Mesothelial cell of epicardium (in vitro differentiated cells): ENCODE data around the gene AGBL3. TPM values are rescaled to one million over a fixed set of nuclear protein-coding genes. Genes with fewer than 3 reads are reported as not detected.
"Not testable (repeated sequence)": the region's sequence is repeated elsewhere in the genome, so short reads cannot be mapped to it uniquely, and the experiment has no call there.

Experiments used
- DNase-seq, 2 experiments: peaks; one replicate each; pipeline ENCODE4 v3.0.0; 2021; ENCODE audit warnings: low spot score in 2 of 2; ENCODE audit not compliant: unreplicated experiment in 2 of 2
- H3K27ac Mint-ChIP-seq: 2 replicates; pipeline ENCODE4 v1.8.0; 2021; ENCODE audit warnings: mixed read lengths
- H3K27me3 Mint-ChIP-seq: 2 replicates; pipeline ENCODE4 v1.8.0; 2021; ENCODE audit warnings: low read depth, mixed read lengths
- H3K36me3 Mint-ChIP-seq: 2 replicates; pipeline ENCODE4 v1.8.0; 2021; ENCODE audit warnings: mixed read lengths
- H3K4me1 Mint-ChIP-seq: 2 replicates; pipeline ENCODE4 v1.8.0; 2021; ENCODE audit warnings: mixed read lengths
- H3K4me3 Mint-ChIP-seq: 2 replicates; pipeline ENCODE4 v1.8.0; 2021; ENCODE audit warnings: mild to moderate bottlenecking, moderate library complexity, mixed read lengths
- H3K9me3 Mint-ChIP-seq: 2 replicates; pipeline ENCODE4 v1.8.0; 2021; ENCODE audit warnings: mixed read lengths
- CTCF ChIP-seq: fragments of 200-600 bp; sonication (generic); IDR thresholded peaks from one replicate; pipeline ENCODE4 v1.5.0; 2021; ENCODE audit warnings: antibody characterized with exemption; ENCODE audit not compliant: unreplicated experiment
- total RNA-seq: library from RNA; stranded (reverse); gene quantifications from 3 replicates; pipeline ENCODE4 v1.2.1, GENCODE V29; 2021

AGBL3 gene
- total RNA-seq, 1 donor from 2014 or later, result 2.3 TPM

GRCh38 chr7:135109562-135109961, 123.3 kb downstream of the AGBL3 start:
- no peak for TF ChIP-seq CTCF
- no peak overlapping the region for H3K4me3 Mint-ChIP-seq
- peaks cover 2% of the 10 kb centered on the region for H3K27me3 Mint-ChIP-seq
- H3K36me3 Mint-ChIP-seq, result no peaks in the 10 kb centered on the region
- peaks cover 28% of the 10 kb centered on the region for H3K9me3 Mint-ChIP-seq
- no peak overlapping the region for H3K27ac Mint-ChIP-seq
- no peak for DNase-seq
- H3K4me1 Mint-ChIP-seq, result no peaks in the 10 kb centered on the region

- H3K4me1 Mint-ChIP-seq, result no peaks in the 10 kb centered on the region
- peaks cover 2% of the 10 kb centered on the region for H3K27me3 Mint-ChIP-seq
- H3K36me3 Mint-ChIP-seq, result no peaks in the 10 kb centered on the region
- peaks cover 25% of the 10 kb centered on the region for H3K9me3 Mint-ChIP-seq
- no peak for TF ChIP-seq CTCF
- H3K27ac Mint-ChIP-seq, result no peak overlapping the region
- DNase-seq, result no peak
- no peak overlapping the region for H3K4me3 Mint-ChIP-seq
Measured at GRCh38 chr7:135109976-135110375, 123.7 kb downstream of the AGBL3 start.

GRCh38 chr7:135111379-135111778, 125.1 kb downstream of the AGBL3 start:
- no peak for TF ChIP-seq CTCF
- no peak for DNase-seq
- H3K4me3 Mint-ChIP-seq, result no peak overlapping the region
- H3K4me1 Mint-ChIP-seq, result no peaks in the 10 kb centered on the region
- no peaks in the 10 kb centered on the region for H3K36me3 Mint-ChIP-seq
- peaks cover 2% of the 10 kb centered on the region for H3K27me3 Mint-ChIP-seq
- peaks cover 18% of the 10 kb centered on the region for H3K9me3 Mint-ChIP-seq
- no peak overlapping the region for H3K27ac Mint-ChIP-seq

- TF ChIP-seq CTCF, result no peak
- no peak for DNase-seq
- H3K27me3 Mint-ChIP-seq, result no peaks in the 10 kb centered on the region
- H3K27ac Mint-ChIP-seq, result no peak overlapping the region
- peaks cover 9% of the 10 kb centered on the region for H3K4me1 Mint-ChIP-seq
- H3K9me3 Mint-ChIP-seq, result peaks cover 8% of the 10 kb centered on the region
- peaks cover 5% of the 10 kb centered on the region for H3K36me3 Mint-ChIP-seq
- H3K4me3 Mint-ChIP-seq, result no peak overlapping the region
Measured at GRCh38 chr7:135114622-135115021, 128.3 kb downstream of the AGBL3 start.

GRCh38 chr7:135117096-135117495, 130.8 kb downstream of the AGBL3 start:
- no peak overlapping the region for H3K4me3 Mint-ChIP-seq
- peaks cover 11% of the 10 kb centered on the region for H3K36me3 Mint-ChIP-seq
- H3K27ac Mint-ChIP-seq, result no peak overlapping the region
- H3K9me3 Mint-ChIP-seq, result peaks cover 18% of the 10 kb centered on the region
- no peak for DNase-seq
- peaks cover 9% of the 10 kb centered on the region for H3K4me1 Mint-ChIP-seq
- H3K27me3 Mint-ChIP-seq, result no peaks in the 10 kb centered on the region
- TF ChIP-seq CTCF, result no peak

GRCh38 chr7:135121868-135122267, 135.6 kb downstream of the AGBL3 start:
- peaks cover 8% of the 10 kb centered on the region for H3K4me1 Mint-ChIP-seq
- no peak overlapping the region for H3K27ac Mint-ChIP-seq
- peaks cover 38% of the 10 kb centered on the region for H3K9me3 Mint-ChIP-seq
- no peak overlapping the region for H3K4me3 Mint-ChIP-seq
- no peak for DNase-seq
- peaks cover 22% of the 10 kb centered on the region for H3K27me3 Mint-ChIP-seq
- peaks cover 11% of the 10 kb centered on the region for H3K36me3 Mint-ChIP-seq
- no peak for TF ChIP-seq CTCF

- not testable (repeated sequence) for DNase-seq, H3K36me3 Mint-ChIP-seq, H3K4me3 Mint-ChIP-seq, H3K27ac Mint-ChIP-seq, H3K4me1 Mint-ChIP-seq
- Mint-ChIP-seq H3K9me3 (peaks cover 30% of the 10 kb centered on the region), H3K27me3 (peaks cover 22% of the 10 kb centered on the region)
Measured at GRCh38 chr7:135124631-135125030, 138.3 kb downstream of the AGBL3 start.
